Tibial nerve (tissue), 3 donors: ENCODE data around the gene AP2A2.

Experiments
- CTCF ChIP-seq, 5 experiments: fragments of 200-600 bp in 3 of 5; fragments of 450-650 bp in 2 of 5; sonication (generic) in 3 of 5; IDR thresholded peaks; one replicate each; pipeline ENCODE4 v1.5.1; 2016 to 2019; ENCODE audit warnings: antibody characterized with exemption in 5 of 5, mild to moderate bottlenecking in 3 of 5, moderate library complexity in 2 of 5
- POLR2A ChIP-seq, 2 donors: fragments of 450-650 bp; IDR thresholded peaks; one replicate each; pipeline ENCODE4 v1.6.1; 2017; ENCODE audit warnings: antibody characterized with exemption in 2 of 2, mild to moderate bottlenecking in 2 of 2, moderate library complexity in 2 of 2

GRCh38 chr11:898540-899190, 27.0 kb upstream of the AP2A2 start:
- TF ChIP-seq CTCF (IDR thresholded peaks at IDR 0.05) (peak in 2 of 5 experiments; percentile 9 to 49), POLR2A (IDR thresholded peaks at IDR 0.05) (no peak)
